Thyroid gland (tissue), 4 donors: ENCODE results near the gene CCDC51.

ENCODE experiments used
- POLR2A ChIP-seq, 2 donors: fragments of 450-650 bp; IDR thresholded peaks; one replicate each; pipeline ENCODE4 v1.6.1; 2017; ENCODE audit warnings: antibody characterized with exemption in 2 of 2, mild to moderate bottlenecking in 2 of 2, moderate library complexity in 1 of 2
- TF ChIP-seq, protein P1 (sequence below), 6 experiments: fragments of 200-600 bp in 3 of 6; fragments of 450-650 bp in 3 of 6; sonication (generic) in 3 of 6; IDR thresholded peaks; one replicate each; pipeline ENCODE4 v1.5.1; 2016 to 2019; ENCODE audit warnings: antibody characterized with exemption in 6 of 6, mild to moderate bottlenecking in 2 of 6, inconsistent platforms in 1 of 6, moderate library complexity in 1 of 6

DNA sequence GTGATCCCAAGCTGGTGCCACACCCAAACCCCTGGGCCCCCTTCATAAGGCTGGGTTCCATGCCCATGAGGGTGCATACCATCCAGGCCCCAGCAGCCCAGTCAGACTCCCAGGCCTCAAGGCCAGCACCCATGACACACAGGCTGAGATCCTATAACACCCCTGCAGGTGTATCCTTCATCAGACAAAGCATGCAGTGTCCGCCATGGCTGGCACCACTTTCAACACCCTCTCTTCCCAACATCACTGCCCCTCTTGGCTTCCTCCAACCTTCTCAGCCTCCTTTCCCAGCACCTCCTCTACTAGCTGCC, 3.5 kb downstream of the CCDC51 start:
- TF ChIP-seq POLR2A (IDR thresholded peaks at IDR 0.05), result no peak
- TF ChIP-seq, protein P1, sequence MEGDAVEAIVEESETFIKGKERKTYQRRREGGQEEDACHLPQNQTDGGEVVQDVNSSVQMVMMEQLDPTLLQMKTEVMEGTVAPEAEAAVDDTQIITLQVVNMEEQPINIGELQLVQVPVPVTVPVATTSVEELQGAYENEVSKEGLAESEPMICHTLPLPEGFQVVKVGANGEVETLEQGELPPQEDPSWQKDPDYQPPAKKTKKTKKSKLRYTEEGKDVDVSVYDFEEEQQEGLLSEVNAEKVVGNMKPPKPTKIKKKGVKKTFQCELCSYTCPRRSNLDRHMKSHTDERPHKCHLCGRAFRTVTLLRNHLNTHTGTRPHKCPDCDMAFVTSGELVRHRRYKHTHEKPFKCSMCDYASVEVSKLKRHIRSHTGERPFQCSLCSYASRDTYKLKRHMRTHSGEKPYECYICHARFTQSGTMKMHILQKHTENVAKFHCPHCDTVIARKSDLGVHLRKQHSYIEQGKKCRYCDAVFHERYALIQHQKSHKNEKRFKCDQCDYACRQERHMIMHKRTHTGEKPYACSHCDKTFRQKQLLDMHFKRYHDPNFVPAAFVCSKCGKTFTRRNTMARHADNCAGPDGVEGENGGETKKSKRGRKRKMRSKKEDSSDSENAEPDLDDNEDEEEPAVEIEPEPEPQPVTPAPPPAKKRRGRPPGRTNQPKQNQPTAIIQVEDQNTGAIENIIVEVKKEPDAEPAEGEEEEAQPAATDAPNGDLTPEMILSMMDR (IDR thresholded peaks at IDR 0.05), result no peak
